ENCODE data around the gene TGFA. TPM values are rescaled to one million over a fixed set of nuclear protein-coding genes. Genes with fewer than 3 reads are reported as not detected.

TGFA gene
- polyA plus RNA-seq, 1 donor (not counting 4 experiments of a cell fraction or from before 2014, with no cell fraction given): 51.7 TPM

- FAIRE-seq (peak; percentile 51), DNase-seq (ENCODE audit: low read depth, low spot score) (no peak)
- Histone ChIP-seq H3K4me1 (ENCODE audit: control insufficient read depth, extremely low read depth, insufficient read depth, low read length) (peaks cover 14% of the 10 kb centered on the region), H3K79me2 (ENCODE audit: control insufficient read depth, insufficient read depth, low read length) (no peaks in the 10 kb centered on the region), H3K4me2 (ENCODE audit: control insufficient read depth, extremely low read depth, insufficient read depth, low read depth, low read length) (no peak overlapping the region), H4K20me1 (ENCODE audit: control insufficient read depth, extremely low read depth, insufficient read depth, low read length) (no peaks in the 10 kb centered on the region), H3K9me3 (ENCODE audit: control insufficient read depth, low read depth, low read length) (no peaks in the 10 kb centered on the region), H3K9ac (ENCODE audit: control insufficient read depth, extremely low read depth, insufficient read depth, low read length) (no peak overlapping the region), H3K9me1 (ENCODE audit: control insufficient read depth, extremely low read depth, insufficient read depth, low read length) (no peaks in the 10 kb centered on the region), H3K36me3 (ENCODE audit: control insufficient read depth in 2 of 2, extremely low read depth in 1 of 2, insufficient read depth in 2 of 2, low read length in 2 of 2) (no peaks in the 10 kb centered on the region), H2AFZ (ENCODE audit: control insufficient read depth, low read length) (peak overlapping the region; percentile 12), H3K27me3 (ENCODE audit: control insufficient read depth, extremely low read depth, insufficient read depth, low read length) (no peaks in the 10 kb centered on the region), H3K27ac (ENCODE audit: control insufficient read depth, insufficient read depth, low read length) (no peak overlapping the region), H3K4me3 (ENCODE audit: control insufficient read depth in 2 of 3, extremely low read depth in 1 of 3, insufficient read depth in 2 of 3, low read depth in 1 of 3, low read length in 3 of 3) (no peak overlapping the region)
- TF ChIP-seq EZH2 (IDR thresholded peaks at IDR 0.05; ENCODE audit: low read length): no peak
- TF ChIP-seq CTCF (optimal IDR thresholded peaks at IDR 0.05 in 1 of 3, IDR thresholded peaks at IDR 0.05 in 1 of 3, conservative IDR thresholded peaks at IDR 0.05 in 1 of 3; ENCODE audit: extremely low read depth in 1 of 3, insufficient read depth in 2 of 3, low read length in 3 of 3): no peak
- dilution Hi-C loops (cut with MboI; ENCODE audit: extremely low pct_ligation_motif_present, low sequenced_read_pairs): no loop called here
Measured at GRCh38 chr2:70425682-70426301, 127.8 kb downstream of the TGFA start.

- FAIRE-seq (no peak), DNase-seq (ENCODE audit: low read depth, low spot score) (no peak)
- dilution Hi-C loops (cut with MboI; ENCODE audit: extremely low pct_ligation_motif_present, low sequenced_read_pairs): no loop called here
Measured at GRCh38 chr2:70420740-70421139, 132.9 kb downstream of the TGFA start.

More at GRCh38 chr2:70420740-70421139, 132.9 kb downstream of the TGFA start:
- no peaks in the 10 kb centered on the region for H3K9me1 ChIP-seq (ENCODE audit: control insufficient read depth, extremely low read depth, insufficient read depth, low read length)
- no peak overlapping the region for H3K4me2 ChIP-seq (ENCODE audit: control insufficient read depth, extremely low read depth, insufficient read depth, low read depth, low read length)
- H3K79me2 ChIP-seq (ENCODE audit: control insufficient read depth, insufficient read depth, low read length): no peaks in the 10 kb centered on the region
- H2AFZ ChIP-seq (ENCODE audit: control insufficient read depth, low read length): no peak overlapping the region
- no peak overlapping the region for H3K9ac ChIP-seq (ENCODE audit: control insufficient read depth, extremely low read depth, insufficient read depth, low read length)
- H3K27ac ChIP-seq (ENCODE audit: control insufficient read depth, insufficient read depth, low read length): no peak overlapping the region
- H3K9me3 ChIP-seq (ENCODE audit: control insufficient read depth, low read depth, low read length): no peaks in the 10 kb centered on the region
- TF ChIP-seq EZH2 (IDR thresholded peaks at IDR 0.05; ENCODE audit: low read length) (no peak), CTCF (optimal IDR thresholded peaks at IDR 0.05 in 1 of 3, IDR thresholded peaks at IDR 0.05 in 1 of 3, conservative IDR thresholded peaks at IDR 0.05 in 1 of 3; ENCODE audit: extremely low read depth in 1 of 3, insufficient read depth in 2 of 3, low read length in 3 of 3) (no peak)
- H4K20me1 ChIP-seq (ENCODE audit: control insufficient read depth, extremely low read depth, insufficient read depth, low read length): no peaks in the 10 kb centered on the region
- no peaks in the 10 kb centered on the region for H3K27me3 ChIP-seq (ENCODE audit: control insufficient read depth, extremely low read depth, insufficient read depth, low read length)
- peaks cover 6% of the 10 kb centered on the region for H3K4me1 ChIP-seq (ENCODE audit: control insufficient read depth, extremely low read depth, insufficient read depth, low read length)
- no peaks in the 10 kb centered on the region for H3K36me3 ChIP-seq (ENCODE audit: control insufficient read depth in 2 of 2, extremely low read depth in 1 of 2, insufficient read depth in 2 of 2, low read length in 2 of 2)
- H3K4me3 ChIP-seq (ENCODE audit: control insufficient read depth in 2 of 3, extremely low read depth in 1 of 3, insufficient read depth in 2 of 3, low read depth in 1 of 3, low read length in 3 of 3): no peak overlapping the region
